ENCODE measurements around the gene C10orf67.

Gene C10orf67

GRCh38 chr10:23174074-23174976 lies 170.3 kb downstream of the C10orf67 start:
- Mint-ChIP-seq H3K4me3 (peak overlapping the region; percentile 69), H3K9me3 (peaks cover 5% of the 10 kb centered on the region), H3K27me3 (ENCODE audit: low read depth, poor library complexity) (peaks cover 100% of the 10 kb centered on the region), H3K27ac (no peak overlapping the region), H3K4me1 (peaks cover 5% of the 10 kb centered on the region), H3K36me3 (ENCODE audit: low read depth) (no peaks in the 10 kb centered on the region)
- TF ChIP-seq CTCF (IDR thresholded peaks at IDR 0.05): no peak
- peak; percentile 45 for DNase-seq

- peak overlapping the region; percentile 69 for H3K4me3 Mint-ChIP-seq
Observed at GRCh38 chr10:23173214-23174073, 171.2 kb downstream of the C10orf67 start.

GRCh38 chr10:23172429-23173213 lies 172.0 kb downstream of the C10orf67 start:
- Mint-ChIP-seq H3K9me3 (peaks cover 5% of the 10 kb centered on the region), H3K27me3 (ENCODE audit: low read depth, poor library complexity) (peaks cover 100% of the 10 kb centered on the region), H3K4me1 (peaks cover 5% of the 10 kb centered on the region), H3K36me3 (ENCODE audit: low read depth) (no peaks in the 10 kb centered on the region), H3K27ac (no peak overlapping the region), H3K4me3 (no peak overlapping the region)
- no peak for DNase-seq
- no peak for TF ChIP-seq CTCF (IDR thresholded peaks at IDR 0.05)

More at GRCh38 chr10:23173214-23174073, 171.2 kb downstream of the C10orf67 start:
- Mint-ChIP-seq H3K27ac (no peak overlapping the region), H3K36me3 (ENCODE audit: low read depth) (no peaks in the 10 kb centered on the region), H3K4me1 (peaks cover 5% of the 10 kb centered on the region), H3K9me3 (peaks cover 5% of the 10 kb centered on the region), H3K27me3 (ENCODE audit: low read depth, poor library complexity) (peaks cover 100% of the 10 kb centered on the region)
- peak; percentile 57 for DNase-seq
- no peak for TF ChIP-seq CTCF (IDR thresholded peaks at IDR 0.05)

GRCh38 chr10:23171232-23171876 lies 173.2 kb downstream of the C10orf67 start:
- peaks cover 5% of the 10 kb centered on the region for H3K4me1 Mint-ChIP-seq
- peaks cover 5% of the 10 kb centered on the region for H3K9me3 Mint-ChIP-seq
- H3K27ac Mint-ChIP-seq: no peak overlapping the region
- TF ChIP-seq CTCF (IDR thresholded peaks at IDR 0.05): no peak
- H3K4me3 Mint-ChIP-seq: no peak overlapping the region
- DNase-seq: peak; percentile 87
- H3K36me3 Mint-ChIP-seq (ENCODE audit: low read depth): no peaks in the 10 kb centered on the region
- H3K27me3 Mint-ChIP-seq (ENCODE audit: low read depth, poor library complexity): peaks cover 100% of the 10 kb centered on the region

- peaks cover 40% of the 10 kb centered on the region for H3K4me1 Mint-ChIP-seq
- H3K4me3 Mint-ChIP-seq: peak overlapping the region; percentile 41
- DNase-seq: peak; percentile 63
- no peaks in the 10 kb centered on the region for H3K36me3 Mint-ChIP-seq (ENCODE audit: low read depth)
- peaks cover 66% of the 10 kb centered on the region for H3K27me3 Mint-ChIP-seq (ENCODE audit: low read depth, poor library complexity)
- H3K27ac Mint-ChIP-seq: no peak overlapping the region
- peak; percentile 90 for TF ChIP-seq CTCF (IDR thresholded peaks at IDR 0.05)
- peaks cover 6% of the 10 kb centered on the region for H3K9me3 Mint-ChIP-seq
Observed at GRCh38 chr10:23158370-23158769, 186.2 kb downstream of the C10orf67 start.

All from nephron progenitor cell (in vitro differentiated cells).